Ovary (tissue), 3 donors: ENCODE measurements around the gene ITGAX.

Experiments used
- EP300 ChIP-seq: sonication (generic); formaldehyde crosslinking; IDR thresholded peaks from one replicate; pipeline ENCODE4 v1.6.1; 2017; ENCODE audit warnings: antibody characterized with exemption
- POLR2A ChIP-seq: fragments of 450-650 bp; IDR thresholded peaks from one replicate; pipeline ENCODE4 v1.6.1; 2017; ENCODE audit warnings: antibody characterized with exemption, mild to moderate bottlenecking, moderate library complexity
- TF ChIP-seq, protein P1 (sequence below), 3 donors: fragments of 450-650 bp in 2 of 3; fragments of 200-600 bp in 1 of 3; IDR thresholded peaks; one replicate each; pipeline versions ENCODE4 v1.5.1 to v1.8.0; 2016 to 2022; ENCODE audit warnings: antibody characterized with exemption in 3 of 3, mild to moderate bottlenecking in 1 of 3
- donor health status: DM: no; HTN: no; CAD: no.

DNA sequence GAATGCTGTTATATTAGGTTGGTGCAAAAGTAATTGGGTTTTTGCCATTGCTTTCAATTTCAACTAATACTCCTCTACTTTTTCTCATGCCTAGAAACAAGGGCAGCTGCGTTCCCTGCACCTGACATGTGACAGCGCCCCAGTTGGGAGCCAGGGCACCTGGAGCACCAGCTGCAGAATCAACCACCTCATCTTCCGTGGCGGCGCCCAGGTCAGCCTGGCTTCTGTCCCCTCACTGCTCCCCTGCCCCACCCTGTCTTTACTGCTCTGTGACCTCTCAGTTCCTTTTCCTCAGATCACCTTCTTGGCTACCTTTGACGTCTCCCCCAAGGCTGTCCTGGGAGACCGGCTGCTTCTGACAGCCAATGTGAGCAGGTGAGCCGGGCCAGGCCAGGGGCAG lies 21.7 kb downstream of the ITGAX start:
- TF ChIP-seq, protein P1, sequence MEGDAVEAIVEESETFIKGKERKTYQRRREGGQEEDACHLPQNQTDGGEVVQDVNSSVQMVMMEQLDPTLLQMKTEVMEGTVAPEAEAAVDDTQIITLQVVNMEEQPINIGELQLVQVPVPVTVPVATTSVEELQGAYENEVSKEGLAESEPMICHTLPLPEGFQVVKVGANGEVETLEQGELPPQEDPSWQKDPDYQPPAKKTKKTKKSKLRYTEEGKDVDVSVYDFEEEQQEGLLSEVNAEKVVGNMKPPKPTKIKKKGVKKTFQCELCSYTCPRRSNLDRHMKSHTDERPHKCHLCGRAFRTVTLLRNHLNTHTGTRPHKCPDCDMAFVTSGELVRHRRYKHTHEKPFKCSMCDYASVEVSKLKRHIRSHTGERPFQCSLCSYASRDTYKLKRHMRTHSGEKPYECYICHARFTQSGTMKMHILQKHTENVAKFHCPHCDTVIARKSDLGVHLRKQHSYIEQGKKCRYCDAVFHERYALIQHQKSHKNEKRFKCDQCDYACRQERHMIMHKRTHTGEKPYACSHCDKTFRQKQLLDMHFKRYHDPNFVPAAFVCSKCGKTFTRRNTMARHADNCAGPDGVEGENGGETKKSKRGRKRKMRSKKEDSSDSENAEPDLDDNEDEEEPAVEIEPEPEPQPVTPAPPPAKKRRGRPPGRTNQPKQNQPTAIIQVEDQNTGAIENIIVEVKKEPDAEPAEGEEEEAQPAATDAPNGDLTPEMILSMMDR (IDR thresholded peaks at IDR 0.05): no peak
- TF ChIP-seq POLR2A: no peak
- no peak for TF ChIP-seq EP300
